Adrenal gland (tissue), 12 donors: ENCODE results near the gene FHIT. TPM values are rescaled to one million over a fixed set of nuclear protein-coding genes. Genes with fewer than 3 reads are reported as not detected.

Source experiments
- DNase-seq, 7 donors: peaks; one replicate each; pipeline ENCODE4 v3.0.0-alpha.2; 2019 to 2020
- H3K27ac ChIP-seq, 5 donors: fragments of 200-600 bp; sonication (generic) in 4 of 5; 1 replicate in 3 of 5; 2 replicates in 2 of 5; pipeline versions ENCODE4 v1.5.1 to v1.8.0; 2016 to 2020; ENCODE audit warnings: mild to moderate bottlenecking in 1 of 5
- H3K27me3 ChIP-seq: fragments of 200-600 bp; 2 replicates; pipeline ENCODE4 v1.8.0; 2021
- H3K36me3 ChIP-seq, 2 donors: fragments of 200-600 bp; replicated peaks in 1 of 2; 1 replicate in 1 of 2; 2 replicates in 1 of 2; pipeline versions ENCODE4 v1.5.1 to v1.8.0; 2018 to 2022
- H3K4me1 ChIP-seq, 2 donors: fragments of 200-600 bp; replicated peaks in 1 of 2; 1 replicate in 1 of 2; 2 replicates in 1 of 2; pipeline versions ENCODE4 v1.5.1 to v1.8.0; 2018 to 2021
- H3K4me3 ChIP-seq, 4 donors: fragments of 200-600 bp; sonication (generic) in 3 of 4; one replicate each; pipeline ENCODE4 v1.5.1; 2016 to 2018
- H3K9me3 ChIP-seq, 3 donors: fragments of 200-600 bp; sonication (generic) in 1 of 3; replicated peaks in 1 of 3; 1 replicate in 2 of 3; 2 replicates in 1 of 3; pipeline versions ENCODE4 v1.5.1 to v1.8.0; 2016 to 2021
- CTCF ChIP-seq, 6 experiments: fragments of 450-650 bp in 4 of 6; fragments of 200-600 bp in 2 of 6; sonication (generic) in 1 of 6; IDR thresholded peaks; 1 replicate in 5 of 6; 2 replicates in 1 of 6; pipeline versions ENCODE4 v1.5.1 to v1.8.0; 2016 to 2021; ENCODE audit warnings: antibody characterized with exemption in 6 of 6, mild to moderate bottlenecking in 2 of 6, moderate library complexity in 1 of 6
- POLR2A ChIP-seq, 2 donors: fragments of 450-650 bp; IDR thresholded peaks; one replicate each; pipeline ENCODE4 v1.6.1; 2017; ENCODE audit warnings: antibody characterized with exemption in 2 of 2, mild to moderate bottlenecking in 2 of 2, moderate library complexity in 1 of 2
- WGBS, 4 donors: extraction: QIAGEN DNeasy Blood & Tissue Kit in 2 of 4; methylation state at CpG; one replicate each; pipeline versions ENCODE4 v1.1.5 to v1.1.7; 2013 to 2017; 5-methylcytosine and 5-hydroxymethylcytosine counted together
- intact Hi-C, 2 donors: fragments of 100-400 bp; cut with DNase I; formaldehyde crosslinking; loops; one replicate each; pipeline versions ENCODE4 v1.14.1 to v1.15.0; 2022 to 2023
- polyA plus RNA-seq, 3 donors: library from polyadenylated mRNA; stranded (reverse); fragments of 200-250 nt in 2 of 3; fragments of 350-450 nt in 1 of 3; fragmentation: Illumina TruSeq in 1 of 3; extraction: RNeasy Lipid Tissue Mini Kit (QIAGEN cat#74804) in 1 of 3; gene quantifications; one replicate each; pipeline ENCODE4 v1.2.3, GENCODE V29; 2013 to 2014
- total RNA-seq, 9 donors: library from RNA; depleted of rRNA in 4 of 9; stranded (reverse); fragments of >200 nt in 4 of 9; fragments of 120-200 nt in 1 of 9; fragmentation: NEBNext Ultra II Directional in 1 of 9; extraction: Animal tissue kit (Norgen Biotek cat#: 25700) in 1 of 9; gene quantifications; one replicate each; pipeline versions ENCODE4 v1.1.0 to v1.2.4, GENCODE V29; 2013 to 2023
- donor health status: healthy with polysubstance abuse.
- donor health status: Bipolar disorder and iron deficiency.
- donor health status: DM: yes; HTN: yes; CAD: no.
- donor health status: DM: no; HTN: no; CAD: no.
- donor health status: DM: no; HTN: no; CAD: no.
- donor health status: DM: yes; HTN: yes; CAD: no.

FHIT gene
- total and polyA plus RNA-seq, 12 donors, result 14.1 to 43.9 (median 28.8) TPM

- TF ChIP-seq CTCF (IDR thresholded peaks at IDR 0.05) (no peak), POLR2A (IDR thresholded peaks at IDR 0.05) (no peak)
- H3K36me3 ChIP-seq, result no peaks in the 10 kb centered on the region
- no peak for DNase-seq
- H3K27ac ChIP-seq, result no peak overlapping the region
- no peaks in the 10 kb centered on the region for H3K27me3 ChIP-seq
- no peaks in the 10 kb centered on the region for H3K4me1 ChIP-seq
- no peak overlapping the region for H3K4me3 ChIP-seq
- intact Hi-C loops, result no loop called here
- 71 to 75% (median 74%) methylated on average over 6 of the region's 6 CpGs for whole genome bisulfite sequencing, 4 donors
- no peaks in the 10 kb centered on the region for H3K9me3 ChIP-seq
Observed at GRCh38 chr3:60176614-60177013, 1074.6 kb downstream of the FHIT start.

- Histone ChIP-seq H3K27me3 (no peaks in the 10 kb centered on the region), H3K36me3 (no peaks in the 10 kb centered on the region), H3K4me1 (no peaks in the 10 kb centered on the region), H3K9me3 (no peaks in the 10 kb centered on the region), H3K4me3 (no peak overlapping the region), H3K27ac (no peak overlapping the region)
- no peak for DNase-seq
- intact Hi-C loops, result no loop called here
- TF ChIP-seq CTCF (IDR thresholded peaks at IDR 0.05) (no peak), POLR2A (IDR thresholded peaks at IDR 0.05) (no peak)
- 86 to 94% (median 93%) methylated on average over 3 of the region's 3 CpGs for WGBS, 4 donors
Observed at GRCh38 chr3:60175680-60176079, 1075.6 kb downstream of the FHIT start.

DNA sequence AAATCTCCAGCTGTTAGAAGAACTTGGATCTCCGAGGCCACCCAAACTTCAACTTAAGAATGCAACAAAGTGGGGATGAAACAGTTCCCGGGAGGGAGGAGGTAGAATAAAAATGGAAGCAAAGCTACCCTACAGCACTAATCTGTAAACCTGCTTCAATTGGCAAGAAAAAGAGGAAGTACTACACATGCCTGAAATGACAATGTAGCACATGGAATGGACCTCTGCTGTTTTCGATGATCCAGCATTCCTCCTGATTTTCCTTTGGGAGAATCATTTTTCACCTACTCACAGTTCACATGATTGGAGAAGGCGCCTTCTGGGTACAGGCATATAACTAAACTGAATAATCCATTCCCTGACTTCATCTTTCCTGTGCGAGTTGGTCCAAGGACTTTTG is 1081.5 kb downstream of the FHIT start:
- DNase-seq, result no peak
- no peaks in the 10 kb centered on the region for H3K9me3 ChIP-seq
- H3K4me3 ChIP-seq, result no peak overlapping the region
- 83 to 94% (median 89%) methylated on average over 5 of the region's 5 CpGs for WGBS, 4 donors
- H3K27ac ChIP-seq, result no peak overlapping the region
- no peak for TF ChIP-seq POLR2A (IDR thresholded peaks at IDR 0.05)
- TF ChIP-seq CTCF (IDR thresholded peaks at IDR 0.05), result no peak
- intact Hi-C loops, result no loop called here
- no peaks in the 10 kb centered on the region for H3K4me1 ChIP-seq
- no peaks in the 10 kb centered on the region for H3K36me3 ChIP-seq
- H3K27me3 ChIP-seq, result no peaks in the 10 kb centered on the region

DNA sequence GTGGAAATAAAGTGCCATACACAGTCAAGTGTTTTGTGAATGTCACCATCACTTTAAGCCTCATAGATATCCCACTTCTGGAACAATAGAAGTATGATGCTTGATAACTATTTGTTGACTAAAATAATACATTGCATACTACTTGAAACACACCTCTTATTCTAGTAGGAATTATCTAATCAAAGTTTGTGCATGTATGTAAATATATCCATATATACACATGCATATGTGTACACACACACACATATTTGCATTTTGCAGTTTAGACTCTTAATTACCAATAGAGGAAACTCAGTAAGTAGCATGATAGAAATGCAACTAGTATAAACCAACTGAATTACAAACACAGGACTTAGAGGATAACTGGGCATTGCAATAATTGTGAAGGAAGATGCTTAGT is 1084.1 kb downstream of the FHIT start:
- Histone ChIP-seq H3K9me3 (no peaks in the 10 kb centered on the region), H3K4me3 (no peak overlapping the region), H3K36me3 (no peaks in the 10 kb centered on the region), H3K4me1 (no peaks in the 10 kb centered on the region), H3K27ac (no peak overlapping the region), H3K27me3 (no peaks in the 10 kb centered on the region)
- DNase-seq, result no peak
- intact Hi-C loops, result no loop called here
- TF ChIP-seq CTCF (IDR thresholded peaks at IDR 0.05) (no peak), POLR2A (IDR thresholded peaks at IDR 0.05) (no peak)
